Measurements from ENCODE around the gene AMBRA1. TPM values are rescaled to one million over a fixed set of nuclear protein-coding genes. Genes with fewer than 3 reads are reported as not detected.

AMBRA1 gene
- total and polyA plus RNA-seq, 2 of the 8 experiments (the other 6 are each of a cell fraction or from before 2014, with no cell fraction given): 14.2 to 37.4 TPM

DNA sequence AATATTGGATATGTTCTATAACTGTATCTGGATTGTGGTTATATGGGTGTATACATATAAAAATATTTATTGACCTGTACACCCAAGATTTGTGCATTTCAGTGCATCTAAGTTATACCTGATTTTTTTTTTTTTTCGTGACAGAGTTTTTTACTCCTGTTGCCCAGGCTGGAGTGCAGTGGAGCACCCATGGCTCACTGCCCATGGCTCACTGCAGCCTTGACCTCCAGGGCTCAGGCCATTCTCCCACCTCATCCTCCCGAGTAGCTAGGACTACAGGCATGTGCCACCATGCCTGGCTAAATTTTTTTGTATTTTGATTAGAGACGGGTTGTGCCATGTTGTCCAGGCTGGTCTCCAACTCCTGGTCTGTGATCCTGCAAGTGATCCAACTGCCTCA, 47.8 kb upstream of the AMBRA1 start (continued):
- TF ChIP-seq KDM1A (IDR thresholded peaks at IDR 0.05; ENCODE audit: borderline replicate concordance, low read length) (no peak), SAP30 (IDR thresholded peaks at IDR 0.05; ENCODE audit: insufficient read depth, insufficient replicate concordance, low read length) (no peak)

Data from H1 (cell line).